Prostate gland (tissue), 2 donors: ENCODE measurements around the gene RIPPLY3. TPM values are rescaled to one million over a fixed set of nuclear protein-coding genes. Genes with fewer than 3 reads are reported as not detected.
"Not testable (repeated sequence)": the region's sequence is repeated elsewhere in the genome, so short reads cannot be mapped to it uniquely, and the experiment has no call there.

ENCODE experiments used
- DNase-seq: peaks from one replicate; pipeline ENCODE4 v3.0.0-alpha.2; 2019; ENCODE audit warnings: low spot score
- H3K27ac ChIP-seq, 2 donors: fragments of 200-600 bp; sonication (generic); 2 replicates each; pipeline ENCODE4 v1.5.1; 2017 to 2019
- H3K27me3 ChIP-seq: fragments of 200-600 bp; sonication (generic); replicated peaks from 2 replicates; pipeline ENCODE4 v1.5.1; 2019; ENCODE audit not compliant: insufficient read depth
- H3K36me3 ChIP-seq, 2 donors: fragments of 200-600 bp; sonication (generic); 1 replicate in 1 of 2; 2 replicates in 1 of 2; pipeline versions ENCODE4 v1.5.1 to v1.8.1; 2017 to 2019
- H3K4me1 ChIP-seq: fragments of 200-600 bp; sonication (generic); replicated peaks from 2 replicates; pipeline ENCODE4 v1.5.1; 2019
- H3K4me3 ChIP-seq, 2 donors: fragments of 200-600 bp; sonication (generic); 2 replicates each; pipeline ENCODE4 v1.5.1; 2017 to 2019
- H3K9me3 ChIP-seq: fragments of 200-600 bp; sonication (generic); 2 replicates; pipeline ENCODE4 v1.5.1; 2017
- POLR2A ChIP-seq: fragments of 450-650 bp; IDR thresholded peaks from one replicate; pipeline ENCODE4 v1.6.1; 2016; ENCODE audit warnings: antibody characterized with exemption, mild to moderate bottlenecking
- POLR2AphosphoS5 ChIP-seq: sonication (generic); formaldehyde crosslinking; IDR thresholded peaks from one replicate; pipeline ENCODE4 v1.6.1; 2017; ENCODE audit warnings: antibody characterized with exemption
- WGBS: methylation state at CpG from one replicate; pipeline ENCODE4 v1.1.5; 2018; 5-methylcytosine and 5-hydroxymethylcytosine counted together
- intact Hi-C: fragments of 100-400 bp; cut with DNase I; formaldehyde crosslinking; loops from one replicate; pipeline ENCODE4 v1.14.2; 2022
- total RNA-seq, 2 donors: library from RNA; depleted of rRNA; stranded (reverse); fragments of >200 nt; gene quantifications; one replicate each; pipeline ENCODE4 v1.1.0, GENCODE V29; 2016
- TF ChIP-seq, protein P1 (sequence below), 4 experiments: fragments of 200-600 bp in 2 of 4; fragments of 450-650 bp in 2 of 4; sonication (generic) in 2 of 4; IDR thresholded peaks; 1 replicate in 3 of 4; 2 replicates in 1 of 4; pipeline ENCODE4 v1.5.1; 2016 to 2019; ENCODE audit warnings: antibody characterized with exemption in 4 of 4, mild to moderate bottlenecking in 2 of 4, moderate library complexity in 2 of 4

RIPPLY3 gene
- total RNA-seq, 2 donors from 2014 or later: 0.34 to 2.0 TPM

DNA sequence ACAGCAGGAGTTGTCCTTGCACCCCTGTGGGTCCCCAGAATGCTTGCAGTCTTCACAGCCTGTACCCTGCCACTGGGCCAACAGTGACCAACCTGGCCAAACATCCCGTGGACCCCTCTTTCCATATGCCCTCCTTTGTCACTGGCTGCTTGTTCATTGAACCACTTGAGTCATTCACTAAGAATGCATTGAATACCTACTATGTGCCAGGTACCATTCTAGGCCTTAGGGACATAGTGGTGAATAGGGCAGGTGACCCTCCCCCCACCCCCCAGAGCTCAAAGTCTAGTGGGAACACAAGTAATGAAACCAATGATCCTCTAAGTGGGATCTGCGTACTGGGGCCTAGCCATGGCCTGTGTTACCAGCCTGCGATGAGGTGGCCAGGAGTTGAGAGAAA is 38.1 kb downstream of the RIPPLY3 start:
- Histone ChIP-seq H3K9me3 (no peaks in the 10 kb centered on the region), H3K36me3 (no peaks in the 10 kb centered on the region), H3K4me1 (no peaks in the 10 kb centered on the region), H3K27ac (no peak overlapping the region), H3K27me3 (no peaks in the 10 kb centered on the region), H3K4me3 (no peak overlapping the region)
- 96% methylated on average over 3 of the region's 3 CpGs for WGBS
- intact Hi-C loops: no loop called here
- no peak for DNase-seq
- TF ChIP-seq, protein P1, sequence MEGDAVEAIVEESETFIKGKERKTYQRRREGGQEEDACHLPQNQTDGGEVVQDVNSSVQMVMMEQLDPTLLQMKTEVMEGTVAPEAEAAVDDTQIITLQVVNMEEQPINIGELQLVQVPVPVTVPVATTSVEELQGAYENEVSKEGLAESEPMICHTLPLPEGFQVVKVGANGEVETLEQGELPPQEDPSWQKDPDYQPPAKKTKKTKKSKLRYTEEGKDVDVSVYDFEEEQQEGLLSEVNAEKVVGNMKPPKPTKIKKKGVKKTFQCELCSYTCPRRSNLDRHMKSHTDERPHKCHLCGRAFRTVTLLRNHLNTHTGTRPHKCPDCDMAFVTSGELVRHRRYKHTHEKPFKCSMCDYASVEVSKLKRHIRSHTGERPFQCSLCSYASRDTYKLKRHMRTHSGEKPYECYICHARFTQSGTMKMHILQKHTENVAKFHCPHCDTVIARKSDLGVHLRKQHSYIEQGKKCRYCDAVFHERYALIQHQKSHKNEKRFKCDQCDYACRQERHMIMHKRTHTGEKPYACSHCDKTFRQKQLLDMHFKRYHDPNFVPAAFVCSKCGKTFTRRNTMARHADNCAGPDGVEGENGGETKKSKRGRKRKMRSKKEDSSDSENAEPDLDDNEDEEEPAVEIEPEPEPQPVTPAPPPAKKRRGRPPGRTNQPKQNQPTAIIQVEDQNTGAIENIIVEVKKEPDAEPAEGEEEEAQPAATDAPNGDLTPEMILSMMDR (IDR thresholded peaks at IDR 0.05): no peak
- TF ChIP-seq POLR2A (no peak), POLR2AphosphoS5 (no peak)

DNA sequence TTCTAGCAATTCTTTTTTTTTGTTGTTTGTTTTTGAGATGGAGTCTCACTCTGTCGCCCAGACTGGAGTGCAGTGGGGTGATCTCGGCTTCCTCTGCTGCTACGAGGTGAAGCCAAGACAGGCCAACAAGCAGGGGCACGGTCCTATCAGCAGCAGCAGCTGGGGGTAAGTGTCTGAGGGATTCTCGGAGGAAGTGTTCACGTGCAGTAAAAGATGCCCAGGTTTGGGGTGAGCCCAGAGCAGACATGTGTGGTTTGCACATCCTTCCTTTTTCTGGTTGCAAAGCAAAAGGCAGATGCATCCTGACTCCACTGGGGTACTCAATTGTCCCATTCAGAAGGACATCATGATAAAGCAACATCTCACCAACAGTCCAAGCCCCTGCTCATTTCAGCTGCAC is 38.6 kb downstream of the RIPPLY3 start:
- TF ChIP-seq POLR2AphosphoS5: no peak
- TF ChIP-seq POLR2A: no peak
- TF ChIP-seq, protein P1 (IDR thresholded peaks at IDR 0.05): no peak
- Histone ChIP-seq H3K4me1 (no peaks in the 10 kb centered on the region), H3K4me3 (no peak overlapping the region), H3K27me3 (no peaks in the 10 kb centered on the region), H3K36me3 (no peaks in the 10 kb centered on the region), H3K27ac (no peak overlapping the region), H3K9me3 (no peaks in the 10 kb centered on the region)
- DNase-seq: no peak
- intact Hi-C loops: no loop called here
- WGBS: 89% methylated on average over 6 of the region's 6 CpGs

DNA sequence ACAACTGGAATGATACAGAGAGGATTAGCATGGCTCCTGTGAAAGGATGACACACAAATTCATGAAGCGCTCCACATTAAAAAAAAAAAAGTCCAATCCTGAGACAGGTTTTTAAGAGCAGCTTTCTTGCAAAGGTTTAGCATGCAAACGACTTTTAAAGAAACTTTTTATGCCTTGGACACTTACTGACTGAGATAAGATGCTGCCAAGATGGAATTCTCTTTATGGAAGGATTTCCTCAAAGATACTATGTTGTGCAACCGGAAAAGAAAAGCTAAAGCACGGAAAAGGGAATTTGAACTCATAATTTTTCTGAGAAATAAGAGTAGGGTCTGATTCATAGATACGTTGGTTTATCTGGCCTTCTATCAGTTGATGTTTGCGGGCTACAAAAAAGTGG is 39.1 kb downstream of the RIPPLY3 start:
- intact Hi-C loops: no loop called here
- no peak for TF ChIP-seq POLR2A
- TF ChIP-seq, protein P1 (IDR thresholded peaks at IDR 0.05): no peak
- TF ChIP-seq POLR2AphosphoS5: no peak
- H3K27me3 ChIP-seq: no peaks in the 10 kb centered on the region
- no peaks in the 10 kb centered on the region for H3K36me3 ChIP-seq
- H3K4me1 ChIP-seq: no peaks in the 10 kb centered on the region
- DNase-seq: no peak
- WGBS: 60% methylated on average over 6 of the region's 6 CpGs
- H3K4me3 ChIP-seq: no peak overlapping the region
- H3K9me3 ChIP-seq: no peaks in the 10 kb centered on the region
- H3K27ac ChIP-seq: no peak overlapping the region

DNA sequence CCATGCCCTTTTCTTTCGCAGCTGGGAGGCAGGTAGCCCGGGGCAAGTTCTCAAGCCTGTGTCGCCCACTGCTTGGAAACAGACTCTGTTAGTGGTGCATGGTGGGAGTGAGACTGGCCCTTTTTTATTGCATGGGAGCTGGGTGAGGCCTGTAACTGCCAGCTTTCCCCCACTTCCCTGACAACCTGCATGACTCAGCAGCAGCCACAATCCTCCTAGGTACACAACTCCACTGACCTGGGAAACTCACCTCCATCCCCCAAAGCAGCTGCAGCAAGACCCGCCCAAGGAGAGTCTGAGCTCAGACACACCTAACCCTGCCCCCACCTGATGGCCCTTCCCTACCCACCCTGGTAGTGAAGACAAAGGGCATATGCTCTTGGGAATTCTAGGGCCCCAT is 40.6 kb downstream of the RIPPLY3 start:
- TF ChIP-seq, protein P1 (IDR thresholded peaks at IDR 0.05): no peak
- TF ChIP-seq POLR2A (no peak), POLR2AphosphoS5 (no peak)
- H3K27ac ChIP-seq: no peak overlapping the region
- no peaks in the 10 kb centered on the region for H3K36me3 ChIP-seq
- DNase-seq: no peak
- 79% methylated on average over 4 of the region's 4 CpGs for WGBS
- no peaks in the 10 kb centered on the region for H3K27me3 ChIP-seq
- H3K4me3 ChIP-seq: no peak overlapping the region
- H3K9me3 ChIP-seq: no peaks in the 10 kb centered on the region
- intact Hi-C loops: no loop called here
- no peaks in the 10 kb centered on the region for H3K4me1 ChIP-seq

DNA sequence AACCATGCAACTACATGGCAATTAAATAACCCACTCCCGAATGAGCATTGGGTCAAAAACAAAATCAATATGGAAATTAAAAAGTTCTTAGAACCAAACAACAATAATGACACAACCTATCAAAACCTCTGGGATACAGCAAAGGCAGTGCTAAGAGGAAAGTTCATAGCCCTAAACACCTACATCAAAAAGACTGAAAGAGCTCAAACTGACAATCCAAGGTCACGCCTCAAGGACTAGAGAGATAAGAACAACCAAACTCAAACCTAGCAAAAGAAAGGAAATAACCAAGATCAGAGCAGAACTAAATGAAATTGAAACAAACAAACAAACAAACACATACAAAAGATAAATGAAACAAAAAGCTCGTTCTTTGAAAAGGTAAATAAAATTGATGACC is 43.2 kb downstream of the RIPPLY3 start:
- H3K27ac ChIP-seq, H3K9me3 ChIP-seq, DNase-seq, H3K27me3 ChIP-seq, H3K36me3 ChIP-seq, H3K4me3 ChIP-seq, intact Hi-C loops, H3K4me1 ChIP-seq: not testable (repeated sequence)
- WGBS: 88% methylated on average over 3 of the region's 3 CpGs
